PC-9 (cell line): ENCODE results near the gene INTS7.

Source experiments
- EZH2 ChIP-seq: fragments of 200-600 bp; sonication (generic); IDR thresholded peaks from 2 replicates; pipeline ENCODE4 v1.8.0; 2017; ENCODE audit warnings: antibody characterized with exemption, low read depth
- TF ChIP-seq, protein P1 (sequence below): fragments of 200-600 bp; sonication (generic); conservative IDR thresholded peaks from 2 replicates; pipeline ENCODE4 v1.6.1; 2017; ENCODE audit warnings: mixed run types, antibody characterized with exemption, mild to moderate bottlenecking, moderate library complexity

DNA sequence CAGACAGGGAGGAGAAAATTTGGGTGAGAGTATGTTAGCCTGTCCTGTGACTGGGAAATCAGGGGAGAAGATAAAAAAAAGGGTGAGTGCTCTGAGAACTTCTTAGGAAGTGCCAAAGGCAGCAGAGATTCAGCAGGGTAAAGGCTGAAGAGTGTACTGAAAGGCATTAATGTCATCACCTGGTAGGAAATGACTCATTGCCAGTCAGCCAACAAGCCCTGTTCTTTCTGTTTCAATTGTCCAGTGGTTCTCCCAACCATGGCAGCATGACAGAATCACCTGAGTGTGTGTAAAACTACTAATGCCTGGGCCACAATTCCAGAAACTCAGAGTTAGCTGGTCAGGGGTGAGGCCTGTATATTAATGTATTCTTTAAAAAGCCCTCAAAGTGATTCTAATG lies 83.5 kb downstream of the INTS7 start:
- TF ChIP-seq, protein P1, sequence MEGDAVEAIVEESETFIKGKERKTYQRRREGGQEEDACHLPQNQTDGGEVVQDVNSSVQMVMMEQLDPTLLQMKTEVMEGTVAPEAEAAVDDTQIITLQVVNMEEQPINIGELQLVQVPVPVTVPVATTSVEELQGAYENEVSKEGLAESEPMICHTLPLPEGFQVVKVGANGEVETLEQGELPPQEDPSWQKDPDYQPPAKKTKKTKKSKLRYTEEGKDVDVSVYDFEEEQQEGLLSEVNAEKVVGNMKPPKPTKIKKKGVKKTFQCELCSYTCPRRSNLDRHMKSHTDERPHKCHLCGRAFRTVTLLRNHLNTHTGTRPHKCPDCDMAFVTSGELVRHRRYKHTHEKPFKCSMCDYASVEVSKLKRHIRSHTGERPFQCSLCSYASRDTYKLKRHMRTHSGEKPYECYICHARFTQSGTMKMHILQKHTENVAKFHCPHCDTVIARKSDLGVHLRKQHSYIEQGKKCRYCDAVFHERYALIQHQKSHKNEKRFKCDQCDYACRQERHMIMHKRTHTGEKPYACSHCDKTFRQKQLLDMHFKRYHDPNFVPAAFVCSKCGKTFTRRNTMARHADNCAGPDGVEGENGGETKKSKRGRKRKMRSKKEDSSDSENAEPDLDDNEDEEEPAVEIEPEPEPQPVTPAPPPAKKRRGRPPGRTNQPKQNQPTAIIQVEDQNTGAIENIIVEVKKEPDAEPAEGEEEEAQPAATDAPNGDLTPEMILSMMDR, result no peak
- TF ChIP-seq EZH2, result no peak
